ENCODE measurements around the gene FAM3A.

- TF ChIP-seq ZBTB44 (tag by site-specific recombination; IDR thresholded peaks at IDR 0.05) (no peak), CTCF (tag by site-specific recombination; IDR thresholded peaks at IDR 0.05) (no peak), SALL2 (tag by site-specific recombination; IDR thresholded peaks at IDR 0.05; ENCODE audit: borderline replicate concordance) (no peak), ZNF121 (tag by site-specific recombination; IDR thresholded peaks at IDR 0.05) (no peak), SP2 (tag by site-specific recombination; IDR thresholded peaks at IDR 0.05) (no peak)
These were observed 31.5 kb downstream of the FAM3A start for GRCh38 chrX:154484255-154485149.

Data from HEK293 (cell line).